WERI-Rb-1 (cell line): ENCODE measurements around the gene VAMP3.

Experiments used
- DNase-seq: peaks from one replicate; pipeline ENCODE4 v3.0.0-alpha.2; 2020
- H3K27ac ChIP-seq: fragments of 250-450 bp; sonication (Bioruptor Pico); 2 replicates; pipeline ENCODE4 v1.5.1; 2020; ENCODE audit warnings: mild to moderate bottlenecking, moderate library complexity
- H3K27me3 ChIP-seq: fragments of 250-450 bp; sonication (Bioruptor Pico); 2 replicates; pipeline ENCODE4 v1.5.1; 2021; ENCODE audit warnings: mild to moderate bottlenecking, low read depth, moderate library complexity; ENCODE audit not compliant: insufficient read depth, severe bottlenecking
- H3K36me3 ChIP-seq: fragments of 250-450 bp; sonication (Bioruptor Pico); 2 replicates; pipeline ENCODE4 v1.5.1; 2020; ENCODE audit warnings: mild to moderate bottlenecking, moderate library complexity
- H3K4me3 ChIP-seq: 2 replicates; pipeline ENCODE4 v1.5.1; 2011; ENCODE audit warnings: low read depth, mild to moderate bottlenecking, control low read depth, low read length
- H3K9me3 ChIP-seq: fragments of 250-450 bp; sonication (Bioruptor Pico); 2 replicates; pipeline ENCODE4 v1.5.1; 2021; ENCODE audit warnings: mild to moderate bottlenecking, moderate library complexity; ENCODE audit not compliant: severe bottlenecking
- CTCF ChIP-seq: IDR thresholded peaks from 2 replicates; pipeline ENCODE4 v1.5.1; 2011; ENCODE audit warnings: low read depth, mild to moderate bottlenecking, control low read depth, inconsistent platforms, low read length

The VAMP3 gene

GRCh38 chr1:7754234-7754633 is 16.9 kb upstream of the VAMP3 start:
- Histone ChIP-seq H3K36me3 (peaks cover 35% of the 10 kb centered on the region), H3K27me3 (no peaks in the 10 kb centered on the region), H3K9me3 (no peaks in the 10 kb centered on the region), H3K27ac (no peak overlapping the region), H3K4me3 (no peak overlapping the region)
- no peak for TF ChIP-seq CTCF
- DNase-seq: no peak

- no peak for DNase-seq
- no peaks in the 10 kb centered on the region for H3K27me3 ChIP-seq
- H3K27ac ChIP-seq: no peak overlapping the region
- H3K9me3 ChIP-seq: no peaks in the 10 kb centered on the region
- H3K4me3 ChIP-seq: no peak overlapping the region
- peaks cover 27% of the 10 kb centered on the region for H3K36me3 ChIP-seq
- TF ChIP-seq CTCF: peak; percentile 53
These were observed 15.6 kb upstream of the VAMP3 start for GRCh38 chr1:7755448-7755847.

- Histone ChIP-seq H3K4me3 (no peak overlapping the region), H3K36me3 (peaks cover 4% of the 10 kb centered on the region), H3K9me3 (no peaks in the 10 kb centered on the region), H3K27me3 (no peaks in the 10 kb centered on the region), H3K27ac (no peak overlapping the region)
- TF ChIP-seq CTCF: no peak
- DNase-seq: no peak
These were observed 10.9 kb upstream of the VAMP3 start for GRCh38 chr1:7760245-7760644.

- Histone ChIP-seq H3K9me3 (no peaks in the 10 kb centered on the region), H3K27me3 (no peaks in the 10 kb centered on the region), H3K4me3 (no peak overlapping the region), H3K36me3 (no peaks in the 10 kb centered on the region), H3K27ac (no peak overlapping the region)
- DNase-seq: no peak
- TF ChIP-seq CTCF: no peak
These were observed 10.0 kb upstream of the VAMP3 start for GRCh38 chr1:7761103-7761502.

- Histone ChIP-seq H3K4me3 (no peak overlapping the region), H3K36me3 (no peaks in the 10 kb centered on the region; the same call in 1 of the 2 replicates), H3K9me3 (no peaks in the 10 kb centered on the region), H3K27me3 (no peaks in the 10 kb centered on the region), H3K27ac (no peak overlapping the region)
- no peak for TF ChIP-seq CTCF
- no peak for DNase-seq
These were observed 3.9 kb upstream of the VAMP3 start for GRCh38 chr1:7767176-7767575.

GRCh38 chr1:7768583-7768982 is 2.5 kb upstream of the VAMP3 start:
- Histone ChIP-seq H3K27ac (peak overlapping the region; percentile 41), H3K9me3 (no peaks in the 10 kb centered on the region), H3K27me3 (no peaks in the 10 kb centered on the region), H3K4me3 (no peak overlapping the region), H3K36me3 (peaks cover 10% of the 10 kb centered on the region)
- no peak for TF ChIP-seq CTCF
- no peak for DNase-seq
